ENCODE data around the gene WDR4. TPM values are rescaled to one million over a fixed set of nuclear protein-coding genes. Genes with fewer than 3 reads are reported as not detected.
"Not testable (repeated sequence)": the region's sequence is repeated elsewhere in the genome, so short reads cannot be mapped to it uniquely, and the experiment has no call there.

The WDR4 gene
- total RNA-seq, 1 experiment from 2014 or later: 55.3 TPM

GRCh38 chr21:42844411-42845113 lies 34.8 kb downstream of the WDR4 start:
- no peak for TF ChIP-seq EZH2 (IDR thresholded peaks at IDR 0.05; ENCODE audit: borderline replicate concordance, low read depth, low read length, poor library complexity, severe bottlenecking)
- no peaks in the 10 kb centered on the region for H3K4me1 ChIP-seq (ENCODE audit: insufficient read depth, low read length, poor library complexity, severe bottlenecking)
- CTCF ChIA-PET: no interaction called here
- H3K27me3 ChIP-seq (replicated peaks; ENCODE audit: insufficient read depth, low read depth, low read length, poor library complexity): no peaks in the 10 kb centered on the region
- H3K9me3 ChIP-seq (ENCODE audit: low read depth, low read length, poor library complexity, severe bottlenecking): no peaks in the 10 kb centered on the region
- intact Hi-C loops (cut with micrococcal nuclease; ENCODE audit: unreplicated experiment): no loop called here
- BruUV-seq (replicated peaks): no TSS peak
- POLR2A ChIA-PET (ENCODE audit: low non-redundant PET): no interaction called here
- H3K4me3 ChIP-seq (ENCODE audit: low read depth, low read length, poor library complexity, severe bottlenecking): no peak overlapping the region
- peak overlapping the region; percentile 30 for H3K27ac ChIP-seq (ENCODE audit: low read depth, low read length, poor library complexity, severe bottlenecking)
- no peak for DNase-seq (ENCODE audit: low spot score)
- H3K36me3 ChIP-seq (ENCODE audit: insufficient read depth, low read length, poor library complexity, severe bottlenecking): peaks cover 53% of the 10 kb centered on the region

GRCh38 chr21:42843056-42843455 lies 36.3 kb downstream of the WDR4 start:
- Histone ChIP-seq H3K4me1 (ENCODE audit: insufficient read depth, low read length, poor library complexity, severe bottlenecking) (no peaks in the 10 kb centered on the region), H3K4me3 (ENCODE audit: low read depth, low read length, poor library complexity, severe bottlenecking) (no peak overlapping the region), H3K36me3 (ENCODE audit: insufficient read depth, low read length, poor library complexity, severe bottlenecking) (peaks cover 56% of the 10 kb centered on the region), H3K27ac (ENCODE audit: low read depth, low read length, poor library complexity, severe bottlenecking) (no peak overlapping the region), H3K9me3 (ENCODE audit: low read depth, low read length, poor library complexity, severe bottlenecking) (no peaks in the 10 kb centered on the region), H3K27me3 (replicated peaks; ENCODE audit: insufficient read depth, low read depth, low read length, poor library complexity) (no peaks in the 10 kb centered on the region)
- intact Hi-C loops (cut with micrococcal nuclease; ENCODE audit: unreplicated experiment): no loop called here
- DNase-seq (ENCODE audit: low spot score): no peak
- no TSS peak for BruUV-seq (replicated peaks)
- TF ChIP-seq CTCF (conservative IDR thresholded peaks at IDR 0.05; ENCODE audit: low read depth, low read length) (no peak), EZH2 (IDR thresholded peaks at IDR 0.05; ENCODE audit: borderline replicate concordance, low read depth, low read length, poor library complexity, severe bottlenecking) (no peak)
- ChIA-PET CTCF (no interaction called here), POLR2A (ENCODE audit: low non-redundant PET) (no interaction called here)

DNA sequence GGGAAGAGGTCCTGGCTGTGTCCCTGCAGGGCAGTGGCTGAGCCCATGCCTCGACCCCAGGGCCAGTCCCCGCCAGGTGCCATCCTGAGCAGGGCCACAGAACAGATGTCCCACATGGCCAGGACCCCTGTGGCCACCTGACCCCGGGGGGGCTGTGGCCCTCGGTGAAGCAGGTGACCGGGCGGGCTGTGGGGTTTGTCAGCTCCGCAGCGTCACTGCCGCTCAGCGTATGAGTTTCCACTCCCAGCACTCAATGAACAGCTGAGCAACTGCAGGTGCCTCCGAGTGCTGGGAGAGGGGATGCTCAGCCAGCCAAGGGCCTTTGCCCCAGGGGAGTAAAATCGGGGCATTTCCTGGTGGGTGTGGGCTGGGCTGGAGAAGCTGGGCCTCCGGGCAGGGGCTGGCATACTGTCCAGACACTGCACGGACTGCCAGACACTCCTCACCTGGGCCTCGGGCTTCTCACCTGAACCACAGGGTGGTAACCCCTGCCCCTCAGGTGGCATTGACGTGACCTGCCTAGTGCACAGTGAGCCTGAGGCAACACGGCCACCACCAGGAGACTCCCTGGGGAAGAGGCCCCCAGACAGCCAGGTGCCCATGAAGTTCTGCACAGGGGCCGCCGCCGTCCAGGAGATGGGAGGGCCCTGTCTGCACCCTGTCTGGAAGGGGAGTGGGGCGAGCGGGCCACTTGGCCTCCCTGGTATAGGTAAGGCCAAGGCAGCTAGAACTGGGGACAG lies 37.3 kb downstream of the WDR4 start:
- CTCF ChIA-PET; H3K9me3 ChIP-seq (ENCODE audit: low read depth, low read length, poor library complexity, severe bottlenecking); H3K4me1 ChIP-seq (ENCODE audit: insufficient read depth, low read length, poor library complexity, severe bottlenecking); H3K27me3 ChIP-seq (replicated peaks; ENCODE audit: insufficient read depth, low read depth, low read length, poor library complexity); H3K4me3 ChIP-seq (ENCODE audit: low read depth, low read length, poor library complexity, severe bottlenecking); DNase-seq (ENCODE audit: low spot score); intact Hi-C loops (cut with micrococcal nuclease; ENCODE audit: unreplicated experiment); BruUV-seq (replicated peaks); H3K27ac ChIP-seq (ENCODE audit: low read depth, low read length, poor library complexity, severe bottlenecking): not testable (repeated sequence)
- POLR2A ChIA-PET (ENCODE audit: low non-redundant PET): interaction anchor here (0.6 kb wide), 2 partner anchors 9 to 20 kb away, joined by 4 read pairs; no protein-coding TSS in a partner anchor
- H3K36me3 ChIP-seq (ENCODE audit: insufficient read depth, low read length, poor library complexity, severe bottlenecking): peaks cover 54% of the 10 kb centered on the region

- DNase-seq (ENCODE audit: low spot score): no peak
- no peak overlapping the region for H3K27ac ChIP-seq (ENCODE audit: low read depth, low read length, poor library complexity, severe bottlenecking)
These were observed 38.0 kb downstream of the WDR4 start for GRCh38 chr21:42841156-42841915.

More at GRCh38 chr21:42841156-42841915, 38.0 kb downstream of the WDR4 start:
- CTCF ChIA-PET: no interaction called here
- H3K9me3 ChIP-seq (ENCODE audit: low read depth, low read length, poor library complexity, severe bottlenecking): no peaks in the 10 kb centered on the region
- H3K27me3 ChIP-seq (replicated peaks; ENCODE audit: insufficient read depth, low read depth, low read length, poor library complexity): no peaks in the 10 kb centered on the region
- intact Hi-C loops (cut with micrococcal nuclease; ENCODE audit: unreplicated experiment): no loop called here
- peaks cover 51% of the 10 kb centered on the region for H3K36me3 ChIP-seq (ENCODE audit: insufficient read depth, low read length, poor library complexity, severe bottlenecking)
- no TSS peak for BruUV-seq (replicated peaks)
- POLR2A ChIA-PET (ENCODE audit: low non-redundant PET): interaction anchor here (0.6 kb wide), 1 partner anchor 8 kb away, joined by 4 read pairs; no protein-coding TSS in a partner anchor
- no peak overlapping the region for H3K4me3 ChIP-seq (ENCODE audit: low read depth, low read length, poor library complexity, severe bottlenecking)
- no peaks in the 10 kb centered on the region for H3K4me1 ChIP-seq (ENCODE audit: insufficient read depth, low read length, poor library complexity, severe bottlenecking)
- no peak for TF ChIP-seq CTCF (conservative IDR thresholded peaks at IDR 0.05; ENCODE audit: low read depth, low read length)
- TF ChIP-seq EZH2 (IDR thresholded peaks at IDR 0.05; ENCODE audit: borderline replicate concordance, low read depth, low read length, poor library complexity, severe bottlenecking): no peak
